Suprapubic skin (tissue), 4 donors: ENCODE data around the gene PLCG2. TPM values are rescaled to one million over a fixed set of nuclear protein-coding genes. Genes with fewer than 3 reads are reported as not detected.
A peak's percentile ranks its signal among the peaks of the same experiment; 100 is the strongest.
"Not testable (repeated sequence)": the region's sequence is repeated elsewhere in the genome, so short reads cannot be mapped to it uniquely, and the experiment has no call there.

Source experiments
- DNase-seq, 2 donors: peaks; one replicate each; pipeline ENCODE4 v3.0.0-alpha.2; 2019; ENCODE audit warnings: low spot score in 2 of 2
- H3K27ac ChIP-seq: fragments of 200-600 bp; sonication (generic); one replicate; pipeline ENCODE4 v1.5.1; 2019
- H3K27me3 ChIP-seq: fragments of 200-600 bp; sonication (generic); one replicate; pipeline ENCODE4 v1.5.1; 2019
- H3K36me3 ChIP-seq: fragments of 200-600 bp; sonication (generic); one replicate; pipeline ENCODE4 v1.5.1; 2019
- H3K4me1 ChIP-seq: fragments of 200-600 bp; sonication (generic); one replicate; pipeline ENCODE4 v1.5.1; 2019
- H3K4me3 ChIP-seq: fragments of 200-600 bp; sonication (generic); one replicate; pipeline ENCODE4 v1.5.1; 2019; ENCODE audit warnings: mild to moderate bottlenecking
- H3K9me3 ChIP-seq: fragments of 200-600 bp; sonication (generic); one replicate; pipeline ENCODE4 v1.5.1; 2019
- CTCF ChIP-seq, 2 donors: fragments of 200-600 bp in 1 of 2; fragments of 450-650 bp in 1 of 2; sonication (generic) in 1 of 2; IDR thresholded peaks; one replicate each; pipeline ENCODE4 v1.5.1; 2016 to 2019; ENCODE audit warnings: antibody characterized with exemption in 2 of 2, mild to moderate bottlenecking in 1 of 2, moderate library complexity in 1 of 2
- EP300 ChIP-seq: sonication (generic); formaldehyde crosslinking; IDR thresholded peaks from one replicate; pipeline ENCODE4 v1.6.1; 2017; ENCODE audit warnings: antibody characterized with exemption
- POLR2A ChIP-seq, 2 donors: fragments of 450-650 bp; IDR thresholded peaks; one replicate each; pipeline ENCODE4 v1.6.1; 2017; ENCODE audit warnings: antibody characterized with exemption in 2 of 2, mild to moderate bottlenecking in 2 of 2, moderate library complexity in 2 of 2
- POLR2AphosphoS5 ChIP-seq, 3 donors: sonication (generic); formaldehyde crosslinking; IDR thresholded peaks; one replicate each; pipeline ENCODE4 v1.6.1; 2017; ENCODE audit warnings: antibody characterized with exemption in 3 of 3
- WGBS: methylation state at CpG from one replicate; pipeline ENCODE4 v1.1.5; 2018; 5-methylcytosine and 5-hydroxymethylcytosine counted together
- total RNA-seq, 4 donors: library from RNA; depleted of rRNA; stranded (reverse); fragments of >200 nt; gene quantifications; one replicate each; pipeline ENCODE4 v1.1.0, GENCODE V29; 2016

PLCG2 gene
- total RNA-seq, 4 donors from 2014 or later, result 6.5 to 24.1 (median 10.5) TPM

- peaks cover 15% of the 10 kb centered on the region for H3K36me3 ChIP-seq
- TF ChIP-seq CTCF (IDR thresholded peaks at IDR 0.05) (no peak), POLR2A (IDR thresholded peaks at IDR 0.05) (no peak), POLR2AphosphoS5 (IDR thresholded peaks at IDR 0.05) (no peak), EP300 (no peak)
- H3K27ac ChIP-seq, result no peak overlapping the region
- H3K9me3 ChIP-seq, result no peaks in the 10 kb centered on the region
- H3K4me1 ChIP-seq, result no peaks in the 10 kb centered on the region
- DNase-seq, result peak in 1 of 2 donors; percentile 35
- no peaks in the 10 kb centered on the region for H3K27me3 ChIP-seq
- H3K4me3 ChIP-seq, result no peak overlapping the region
- WGBS, result 97% methylated on average over 3 of the region's 3 CpGs
Observed at GRCh38 chr16:81933361-81933760, 154.3 kb downstream of the PLCG2 start.

GRCh38 chr16:81934711-81935110, 155.6 kb downstream of the PLCG2 start:
- not testable (repeated sequence) for H3K9me3 ChIP-seq, H3K4me1 ChIP-seq, H3K27me3 ChIP-seq, DNase-seq, H3K4me3 ChIP-seq, H3K27ac ChIP-seq
- 88% methylated on average over 6 of the region's 6 CpGs for WGBS
- H3K36me3 ChIP-seq, result peaks cover 12% of the 10 kb centered on the region

- DNase-seq, result no peak
- no peak overlapping the region for H3K4me3 ChIP-seq
- TF ChIP-seq POLR2A (IDR thresholded peaks at IDR 0.05), result no peak
- no peak for TF ChIP-seq CTCF (IDR thresholded peaks at IDR 0.05)
- TF ChIP-seq POLR2AphosphoS5 (IDR thresholded peaks at IDR 0.05), result no peak
- no peak for TF ChIP-seq EP300
- H3K27me3 ChIP-seq, result no peaks in the 10 kb centered on the region
- peaks cover 7% of the 10 kb centered on the region for H3K36me3 ChIP-seq
- H3K4me1 ChIP-seq, result peaks cover 5% of the 10 kb centered on the region
- no peaks in the 10 kb centered on the region for H3K9me3 ChIP-seq
- WGBS, result 81% methylated on average over 23 of the region's 23 CpGs
- no peak overlapping the region for H3K27ac ChIP-seq
Observed at GRCh38 chr16:81936209-81937000, 157.3 kb downstream of the PLCG2 start.

- DNase-seq, result no peak
- Histone ChIP-seq H3K36me3 (peaks cover 7% of the 10 kb centered on the region), H3K27ac (no peak overlapping the region), H3K9me3 (no peaks in the 10 kb centered on the region), H3K4me1 (peaks cover 6% of the 10 kb centered on the region), H3K4me3 (no peak overlapping the region), H3K27me3 (no peaks in the 10 kb centered on the region)
- 76% methylated on average over 13 of the region's 13 CpGs for WGBS
- TF ChIP-seq CTCF (IDR thresholded peaks at IDR 0.05), result no peak
- no peak for TF ChIP-seq POLR2A (IDR thresholded peaks at IDR 0.05)
- no peak for TF ChIP-seq EP300
- TF ChIP-seq POLR2AphosphoS5 (IDR thresholded peaks at IDR 0.05), result no peak
Observed at GRCh38 chr16:81937305-81938038, 158.4 kb downstream of the PLCG2 start.

- H3K9me3 ChIP-seq, result no peaks in the 10 kb centered on the region
- no peak overlapping the region for H3K4me3 ChIP-seq
- H3K36me3 ChIP-seq, result peaks cover 10% of the 10 kb centered on the region
- WGBS, result 92% methylated on average over 17 of the region's 17 CpGs
- no peak for TF ChIP-seq CTCF (IDR thresholded peaks at IDR 0.05)
- no peak for TF ChIP-seq EP300
- no peak overlapping the region for H3K27ac ChIP-seq
- H3K4me1 ChIP-seq, result peaks cover 6% of the 10 kb centered on the region
- DNase-seq, result no peak
- no peaks in the 10 kb centered on the region for H3K27me3 ChIP-seq
Observed at GRCh38 chr16:81938326-81939163, 159.5 kb downstream of the PLCG2 start.
